GM23338 (cell line): ENCODE results near the gene CPSF3.

ENCODE experiments used
- EZH2 ChIP-seq: fragments of 200-600 bp; sonication (generic); IDR thresholded peaks from one replicate; pipeline ENCODE4 v1.8.0; 2017; ENCODE audit warnings: antibody characterized with exemption, mild to moderate bottlenecking, low read depth; ENCODE audit not compliant: unreplicated experiment
- EZH2phosphoT487 ChIP-seq: fragments of 200-600 bp; sonication (generic); IDR thresholded peaks from one replicate; pipeline ENCODE4 v1.8.1; 2018; ENCODE audit warnings: antibody characterized with exemption; ENCODE audit not compliant: unreplicated experiment
- JUNB ChIP-seq: IDR thresholded peaks from one replicate; pipeline ENCODE4 v1.6.1; 2016; ENCODE audit warnings: antibody characterized with exemption; ENCODE audit not compliant: unreplicated experiment
- POLR2AphosphoS5 ChIP-seq: IDR thresholded peaks from 2 replicates; pipeline ENCODE4 v1.6.1; 2016; ENCODE audit warnings: antibody characterized with exemption, low read depth
- STAT1 ChIP-seq: IDR thresholded peaks from one replicate; pipeline ENCODE4 v1.6.1; 2016; ENCODE audit warnings: antibody characterized with exemption; ENCODE audit not compliant: unreplicated experiment
- TF ChIP-seq, protein P1 (sequence below), 2 experiments: fragments of 200-600 bp in 1 of 2; sonication (generic) in 1 of 2; conservative IDR thresholded peaks; 2 replicates each; pipeline versions ENCODE4 v1.5.1 to v1.6.1; 2016 to 2017; ENCODE audit warnings: antibody characterized with exemption in 2 of 2, low read depth in 2 of 2, mild to moderate bottlenecking in 2 of 2, moderate library complexity in 1 of 2
- TF ChIP-seq, protein P2 (sequence below): IDR thresholded peaks from one replicate; pipeline ENCODE4 v1.6.1; 2018; ENCODE audit warnings: antibody characterized with exemption; ENCODE audit not compliant: unreplicated experiment
- TF ChIP-seq, protein P3 (sequence below): IDR thresholded peaks from 2 replicates; pipeline ENCODE4 v1.6.1; 2016; ENCODE audit warnings: antibody characterized with exemption

DNA sequence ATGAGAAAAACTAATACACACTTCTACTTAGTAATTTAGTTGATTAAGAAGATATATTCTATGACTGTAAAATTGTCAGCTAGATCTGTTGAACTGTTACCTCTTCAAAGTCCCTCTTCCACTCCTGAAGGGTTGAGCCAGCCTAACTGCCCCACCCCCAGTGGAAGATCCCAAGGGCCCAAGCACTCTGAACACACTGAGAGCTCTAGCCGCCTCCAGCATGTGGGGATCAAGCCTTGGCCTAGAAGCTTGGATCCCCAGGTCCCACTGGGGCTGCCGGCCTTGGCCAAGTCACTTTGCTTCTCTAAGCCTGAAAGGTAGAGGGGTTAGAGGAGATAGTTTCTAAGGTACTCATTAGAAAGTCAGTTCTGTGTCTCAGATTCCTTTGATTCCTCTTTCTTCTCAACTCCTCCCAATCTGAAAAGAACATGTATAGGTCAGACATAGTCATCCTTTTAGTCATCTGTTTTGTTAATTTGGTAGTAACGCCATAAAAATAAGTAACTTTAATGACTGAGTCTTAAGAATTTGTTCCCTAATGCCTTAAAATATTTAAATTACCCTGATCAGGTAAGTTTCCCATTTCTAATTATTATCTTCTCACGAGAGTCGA, 5.6 kb downstream of the CPSF3 start:
- TF ChIP-seq, protein P1, sequence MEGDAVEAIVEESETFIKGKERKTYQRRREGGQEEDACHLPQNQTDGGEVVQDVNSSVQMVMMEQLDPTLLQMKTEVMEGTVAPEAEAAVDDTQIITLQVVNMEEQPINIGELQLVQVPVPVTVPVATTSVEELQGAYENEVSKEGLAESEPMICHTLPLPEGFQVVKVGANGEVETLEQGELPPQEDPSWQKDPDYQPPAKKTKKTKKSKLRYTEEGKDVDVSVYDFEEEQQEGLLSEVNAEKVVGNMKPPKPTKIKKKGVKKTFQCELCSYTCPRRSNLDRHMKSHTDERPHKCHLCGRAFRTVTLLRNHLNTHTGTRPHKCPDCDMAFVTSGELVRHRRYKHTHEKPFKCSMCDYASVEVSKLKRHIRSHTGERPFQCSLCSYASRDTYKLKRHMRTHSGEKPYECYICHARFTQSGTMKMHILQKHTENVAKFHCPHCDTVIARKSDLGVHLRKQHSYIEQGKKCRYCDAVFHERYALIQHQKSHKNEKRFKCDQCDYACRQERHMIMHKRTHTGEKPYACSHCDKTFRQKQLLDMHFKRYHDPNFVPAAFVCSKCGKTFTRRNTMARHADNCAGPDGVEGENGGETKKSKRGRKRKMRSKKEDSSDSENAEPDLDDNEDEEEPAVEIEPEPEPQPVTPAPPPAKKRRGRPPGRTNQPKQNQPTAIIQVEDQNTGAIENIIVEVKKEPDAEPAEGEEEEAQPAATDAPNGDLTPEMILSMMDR (conservative IDR thresholded peaks at IDR 0.05; ENCODE audit: low read depth in 2 of 2), result no peak
- no peak for TF ChIP-seq EZH2
- TF ChIP-seq, protein P2, sequence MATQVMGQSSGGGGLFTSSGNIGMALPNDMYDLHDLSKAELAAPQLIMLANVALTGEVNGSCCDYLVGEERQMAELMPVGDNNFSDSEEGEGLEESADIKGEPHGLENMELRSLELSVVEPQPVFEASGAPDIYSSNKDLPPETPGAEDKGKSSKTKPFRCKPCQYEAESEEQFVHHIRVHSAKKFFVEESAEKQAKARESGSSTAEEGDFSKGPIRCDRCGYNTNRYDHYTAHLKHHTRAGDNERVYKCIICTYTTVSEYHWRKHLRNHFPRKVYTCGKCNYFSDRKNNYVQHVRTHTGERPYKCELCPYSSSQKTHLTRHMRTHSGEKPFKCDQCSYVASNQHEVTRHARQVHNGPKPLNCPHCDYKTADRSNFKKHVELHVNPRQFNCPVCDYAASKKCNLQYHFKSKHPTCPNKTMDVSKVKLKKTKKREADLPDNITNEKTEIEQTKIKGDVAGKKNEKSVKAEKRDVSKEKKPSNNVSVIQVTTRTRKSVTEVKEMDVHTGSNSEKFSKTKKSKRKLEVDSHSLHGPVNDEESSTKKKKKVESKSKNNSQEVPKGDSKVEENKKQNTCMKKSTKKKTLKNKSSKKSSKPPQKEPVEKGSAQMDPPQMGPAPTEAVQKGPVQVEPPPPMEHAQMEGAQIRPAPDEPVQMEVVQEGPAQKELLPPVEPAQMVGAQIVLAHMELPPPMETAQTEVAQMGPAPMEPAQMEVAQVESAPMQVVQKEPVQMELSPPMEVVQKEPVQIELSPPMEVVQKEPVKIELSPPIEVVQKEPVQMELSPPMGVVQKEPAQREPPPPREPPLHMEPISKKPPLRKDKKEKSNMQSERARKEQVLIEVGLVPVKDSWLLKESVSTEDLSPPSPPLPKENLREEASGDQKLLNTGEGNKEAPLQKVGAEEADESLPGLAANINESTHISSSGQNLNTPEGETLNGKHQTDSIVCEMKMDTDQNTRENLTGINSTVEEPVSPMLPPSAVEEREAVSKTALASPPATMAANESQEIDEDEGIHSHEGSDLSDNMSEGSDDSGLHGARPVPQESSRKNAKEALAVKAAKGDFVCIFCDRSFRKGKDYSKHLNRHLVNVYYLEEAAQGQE, result no peak
- no peak for TF ChIP-seq EZH2phosphoT487
- no peak for TF ChIP-seq POLR2AphosphoS5
- TF ChIP-seq, protein P3, sequence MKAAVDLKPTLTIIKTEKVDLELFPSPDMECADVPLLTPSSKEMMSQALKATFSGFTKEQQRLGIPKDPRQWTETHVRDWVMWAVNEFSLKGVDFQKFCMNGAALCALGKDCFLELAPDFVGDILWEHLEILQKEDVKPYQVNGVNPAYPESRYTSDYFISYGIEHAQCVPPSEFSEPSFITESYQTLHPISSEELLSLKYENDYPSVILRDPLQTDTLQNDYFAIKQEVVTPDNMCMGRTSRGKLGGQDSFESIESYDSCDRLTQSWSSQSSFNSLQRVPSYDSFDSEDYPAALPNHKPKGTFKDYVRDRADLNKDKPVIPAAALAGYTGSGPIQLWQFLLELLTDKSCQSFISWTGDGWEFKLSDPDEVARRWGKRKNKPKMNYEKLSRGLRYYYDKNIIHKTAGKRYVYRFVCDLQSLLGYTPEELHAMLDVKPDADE, result no peak
- TF ChIP-seq JUNB, result no peak
- TF ChIP-seq STAT1, result no peak
